Measurements from ENCODE around the gene COL6A6.

DNA sequence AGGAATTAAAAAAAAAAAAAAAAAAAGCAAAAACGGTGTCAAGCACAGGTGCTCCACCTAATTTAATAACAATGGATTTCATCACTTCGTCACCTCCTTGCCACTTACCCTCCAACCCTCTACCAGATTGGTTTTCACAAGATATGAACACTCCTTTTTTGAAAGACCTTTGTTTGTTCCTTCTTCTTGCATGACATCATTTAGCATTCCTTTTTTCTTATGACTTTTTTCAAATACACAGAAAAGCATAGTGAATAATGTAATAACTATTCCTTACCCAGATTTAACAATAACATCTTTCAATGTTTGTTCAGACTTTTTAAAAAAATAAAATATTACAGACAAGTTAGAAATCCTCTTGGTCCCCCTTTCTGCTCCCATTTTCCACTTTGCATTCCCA is 16.3 kb downstream of the COL6A6 start:
- TF ChIP-seq, protein P1, sequence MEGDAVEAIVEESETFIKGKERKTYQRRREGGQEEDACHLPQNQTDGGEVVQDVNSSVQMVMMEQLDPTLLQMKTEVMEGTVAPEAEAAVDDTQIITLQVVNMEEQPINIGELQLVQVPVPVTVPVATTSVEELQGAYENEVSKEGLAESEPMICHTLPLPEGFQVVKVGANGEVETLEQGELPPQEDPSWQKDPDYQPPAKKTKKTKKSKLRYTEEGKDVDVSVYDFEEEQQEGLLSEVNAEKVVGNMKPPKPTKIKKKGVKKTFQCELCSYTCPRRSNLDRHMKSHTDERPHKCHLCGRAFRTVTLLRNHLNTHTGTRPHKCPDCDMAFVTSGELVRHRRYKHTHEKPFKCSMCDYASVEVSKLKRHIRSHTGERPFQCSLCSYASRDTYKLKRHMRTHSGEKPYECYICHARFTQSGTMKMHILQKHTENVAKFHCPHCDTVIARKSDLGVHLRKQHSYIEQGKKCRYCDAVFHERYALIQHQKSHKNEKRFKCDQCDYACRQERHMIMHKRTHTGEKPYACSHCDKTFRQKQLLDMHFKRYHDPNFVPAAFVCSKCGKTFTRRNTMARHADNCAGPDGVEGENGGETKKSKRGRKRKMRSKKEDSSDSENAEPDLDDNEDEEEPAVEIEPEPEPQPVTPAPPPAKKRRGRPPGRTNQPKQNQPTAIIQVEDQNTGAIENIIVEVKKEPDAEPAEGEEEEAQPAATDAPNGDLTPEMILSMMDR (IDR thresholded peaks at IDR 0.05), result no peak
- no peak for TF ChIP-seq POLR2A (IDR thresholded peaks at IDR 0.05)
